ENCODE results near the gene SLC25A18. TPM values are rescaled to one million over a fixed set of nuclear protein-coding genes. Genes with fewer than 3 reads are reported as not detected.

Gene SLC25A18
- total RNA-seq, 1 experiment from 2014 or later: 3.9 TPM

DNA sequence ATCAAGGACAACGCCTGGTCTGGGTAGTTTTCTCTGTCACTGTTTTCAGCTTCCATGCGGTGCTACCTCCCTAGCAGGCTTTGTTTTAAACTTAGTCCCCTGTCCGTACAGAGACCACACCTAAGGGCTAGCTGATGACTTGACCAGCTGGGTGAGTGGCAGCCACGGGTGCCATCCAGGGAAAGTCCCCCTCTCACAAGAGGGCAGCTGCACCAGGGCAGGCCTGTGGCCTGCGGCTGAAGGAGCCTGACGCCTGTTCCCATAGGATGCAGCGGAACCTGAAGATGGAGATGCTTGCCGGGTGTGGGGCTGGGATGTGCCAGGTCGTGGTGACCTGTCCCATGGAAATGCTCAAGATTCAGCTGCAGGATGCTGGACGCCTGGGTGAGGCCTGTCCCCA lies 19.9 kb downstream of the SLC25A18 start:
- TF ChIP-seq SIN3A (IDR thresholded peaks at IDR 0.05; ENCODE audit: borderline replicate concordance, insufficient read depth, low read depth, low read length): no peak
- TF ChIP-seq CTCF (IDR thresholded peaks at IDR 0.05): no peak
- no peak for TF ChIP-seq POLR2AphosphoS5 (IDR thresholded peaks at IDR 0.05; ENCODE audit: low read depth, low read length)
- TF ChIP-seq, protein P1, sequence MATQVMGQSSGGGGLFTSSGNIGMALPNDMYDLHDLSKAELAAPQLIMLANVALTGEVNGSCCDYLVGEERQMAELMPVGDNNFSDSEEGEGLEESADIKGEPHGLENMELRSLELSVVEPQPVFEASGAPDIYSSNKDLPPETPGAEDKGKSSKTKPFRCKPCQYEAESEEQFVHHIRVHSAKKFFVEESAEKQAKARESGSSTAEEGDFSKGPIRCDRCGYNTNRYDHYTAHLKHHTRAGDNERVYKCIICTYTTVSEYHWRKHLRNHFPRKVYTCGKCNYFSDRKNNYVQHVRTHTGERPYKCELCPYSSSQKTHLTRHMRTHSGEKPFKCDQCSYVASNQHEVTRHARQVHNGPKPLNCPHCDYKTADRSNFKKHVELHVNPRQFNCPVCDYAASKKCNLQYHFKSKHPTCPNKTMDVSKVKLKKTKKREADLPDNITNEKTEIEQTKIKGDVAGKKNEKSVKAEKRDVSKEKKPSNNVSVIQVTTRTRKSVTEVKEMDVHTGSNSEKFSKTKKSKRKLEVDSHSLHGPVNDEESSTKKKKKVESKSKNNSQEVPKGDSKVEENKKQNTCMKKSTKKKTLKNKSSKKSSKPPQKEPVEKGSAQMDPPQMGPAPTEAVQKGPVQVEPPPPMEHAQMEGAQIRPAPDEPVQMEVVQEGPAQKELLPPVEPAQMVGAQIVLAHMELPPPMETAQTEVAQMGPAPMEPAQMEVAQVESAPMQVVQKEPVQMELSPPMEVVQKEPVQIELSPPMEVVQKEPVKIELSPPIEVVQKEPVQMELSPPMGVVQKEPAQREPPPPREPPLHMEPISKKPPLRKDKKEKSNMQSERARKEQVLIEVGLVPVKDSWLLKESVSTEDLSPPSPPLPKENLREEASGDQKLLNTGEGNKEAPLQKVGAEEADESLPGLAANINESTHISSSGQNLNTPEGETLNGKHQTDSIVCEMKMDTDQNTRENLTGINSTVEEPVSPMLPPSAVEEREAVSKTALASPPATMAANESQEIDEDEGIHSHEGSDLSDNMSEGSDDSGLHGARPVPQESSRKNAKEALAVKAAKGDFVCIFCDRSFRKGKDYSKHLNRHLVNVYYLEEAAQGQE (IDR thresholded peaks at IDR 0.05; ENCODE audit: insufficient read depth in 1 of 2, low read depth in 2 of 2, low read length in 1 of 2): no peak
- no peak for TF ChIP-seq TCF7L2 (IDR thresholded peaks at IDR 0.05; ENCODE audit: low read depth, low read length)
- POLR2A ChIA-PET: no interaction called here
- Histone ChIP-seq H3K4me3 (ENCODE audit: low read depth in 2 of 2, low read length in 2 of 2) (no peak overlapping the region), H3K9me3 (ENCODE audit: control insufficient read depth, insufficient read depth, low read depth, low read length) (no peaks in the 10 kb centered on the region), H3K4me1 (ENCODE audit: control insufficient read depth, insufficient read depth, low read length) (no peaks in the 10 kb centered on the region), H3K36me3 (ENCODE audit: control insufficient read depth, insufficient read depth, low read length) (no peaks in the 10 kb centered on the region), H3K27me3 (ENCODE audit: control insufficient read depth, insufficient read depth, low read length) (no peaks in the 10 kb centered on the region), H3K27ac (ENCODE audit: low read length) (no peak overlapping the region)
- intact Hi-C loops (cut with micrococcal nuclease; ENCODE audit: unreplicated experiment) (no loop called here), in situ Hi-C loops (cut with HindIII; ENCODE audit: low pct_unique_long_range_greater_than_20kb, low sequenced_read_pairs) (no loop called here)
- no TSS peak for BruUV-seq (replicated peaks)
- no peak for DNase-seq (ENCODE audit: low read depth, low spot score)
- no peak for ATAC-seq
- CTCF ChIA-PET: no interaction called here

GRCh38 chr22:17586831-17587440 lies 23.6 kb downstream of the SLC25A18 start:
- CTCF ChIA-PET: no interaction called here
- H3K27me3 ChIP-seq (ENCODE audit: control insufficient read depth, insufficient read depth, low read length): no peaks in the 10 kb centered on the region
- H3K9me3 ChIP-seq (ENCODE audit: control insufficient read depth, insufficient read depth, low read depth, low read length): no peaks in the 10 kb centered on the region
- H3K4me1 ChIP-seq (ENCODE audit: control insufficient read depth, insufficient read depth, low read length): no peaks in the 10 kb centered on the region
- POLR2A ChIA-PET: no interaction called here
- TF ChIP-seq CTCF (IDR thresholded peaks at IDR 0.05) (no peak), TCF7L2 (IDR thresholded peaks at IDR 0.05; ENCODE audit: low read depth, low read length) (no peak), SIN3A (IDR thresholded peaks at IDR 0.05; ENCODE audit: borderline replicate concordance, insufficient read depth, low read depth, low read length) (no peak), POLR2AphosphoS5 (IDR thresholded peaks at IDR 0.05; ENCODE audit: low read depth, low read length) (no peak)
- TF ChIP-seq, protein P1 (IDR thresholded peaks at IDR 0.05; ENCODE audit: insufficient read depth in 1 of 2, low read depth in 2 of 2, low read length in 1 of 2): no peak
- DNase-seq (ENCODE audit: low read depth, low spot score) (no peak), ATAC-seq (no peak)
- no TSS peak for BruUV-seq (replicated peaks)
- H3K4me3 ChIP-seq (ENCODE audit: low read depth in 2 of 2, low read length in 2 of 2): no peak overlapping the region
- in situ Hi-C loops (cut with HindIII; ENCODE audit: low pct_unique_long_range_greater_than_20kb, low sequenced_read_pairs): no loop called here
- H3K36me3 ChIP-seq (ENCODE audit: control insufficient read depth, insufficient read depth, low read length): peaks cover 4% of the 10 kb centered on the region; the same call in 1 of the 2 replicates
- no peak overlapping the region for H3K27ac ChIP-seq (ENCODE audit: low read length)
- intact Hi-C loops (cut with micrococcal nuclease; ENCODE audit: unreplicated experiment): no loop called here

Measured in Panc1 (cell line).